RCC 7860 (cell line): ENCODE measurements around the gene RPS3A.
A peak's percentile ranks its signal among the peaks of the same experiment; 100 is the strongest.
"Not testable (repeated sequence)": the region's sequence is repeated elsewhere in the genome, so short reads cannot be mapped to it uniquely, and the experiment has no call there.

Experiments used
- DNase-seq: peaks from one replicate; pipeline ENCODE4 v3.0.0-alpha.2; 2015; ENCODE audit warnings: low spot score
- FAIRE-seq: peaks from 2 replicates; lab custom pipeline; 2012; peaks lifted over from hg19 to GRCh38; lab: Jason Lieb, UNC

RPS3A gene

DNA sequence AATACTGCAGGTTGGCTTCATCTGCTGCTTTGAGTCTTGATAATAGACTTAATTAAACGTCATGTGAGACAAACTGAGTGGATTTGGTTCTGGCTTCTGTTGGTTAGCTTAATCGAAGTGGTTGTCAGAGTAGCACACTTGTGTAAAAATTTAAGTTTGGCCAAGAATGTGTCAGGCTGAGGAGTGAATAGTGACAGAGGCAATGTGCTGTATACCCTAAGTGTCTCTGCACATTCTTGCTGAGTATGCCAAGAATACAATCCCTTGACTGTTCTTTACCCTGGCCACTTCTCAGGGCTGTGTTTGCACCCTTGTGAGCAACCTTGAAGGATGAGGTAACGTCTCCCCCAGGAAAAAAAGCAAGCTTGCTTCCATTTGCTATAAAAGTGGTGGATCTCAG, 14.9 kb downstream of the RPS3A start:
- DNase-seq = no peak
- no peak for FAIRE-seq

DNA sequence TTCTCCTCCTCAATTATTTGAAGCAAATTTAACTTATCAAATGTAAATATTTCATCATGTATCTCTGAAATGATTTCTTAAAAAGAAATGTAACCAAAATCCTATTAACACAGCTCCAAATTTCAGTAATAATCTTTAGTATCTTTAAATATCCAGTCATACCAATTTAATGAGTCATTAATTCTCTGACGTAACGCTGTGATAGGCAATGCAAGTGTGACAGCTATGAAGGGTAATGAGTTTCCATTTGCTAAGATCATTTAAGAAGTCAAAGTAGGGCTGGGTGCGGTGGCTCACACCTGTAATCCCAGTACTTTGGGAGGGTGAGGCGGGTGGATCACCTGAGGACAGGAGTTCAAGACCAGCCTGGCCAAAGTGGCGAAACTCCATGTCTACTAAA, 15.6 kb downstream of the RPS3A start:
- DNase-seq = no peak
- no peak for FAIRE-seq

DNA sequence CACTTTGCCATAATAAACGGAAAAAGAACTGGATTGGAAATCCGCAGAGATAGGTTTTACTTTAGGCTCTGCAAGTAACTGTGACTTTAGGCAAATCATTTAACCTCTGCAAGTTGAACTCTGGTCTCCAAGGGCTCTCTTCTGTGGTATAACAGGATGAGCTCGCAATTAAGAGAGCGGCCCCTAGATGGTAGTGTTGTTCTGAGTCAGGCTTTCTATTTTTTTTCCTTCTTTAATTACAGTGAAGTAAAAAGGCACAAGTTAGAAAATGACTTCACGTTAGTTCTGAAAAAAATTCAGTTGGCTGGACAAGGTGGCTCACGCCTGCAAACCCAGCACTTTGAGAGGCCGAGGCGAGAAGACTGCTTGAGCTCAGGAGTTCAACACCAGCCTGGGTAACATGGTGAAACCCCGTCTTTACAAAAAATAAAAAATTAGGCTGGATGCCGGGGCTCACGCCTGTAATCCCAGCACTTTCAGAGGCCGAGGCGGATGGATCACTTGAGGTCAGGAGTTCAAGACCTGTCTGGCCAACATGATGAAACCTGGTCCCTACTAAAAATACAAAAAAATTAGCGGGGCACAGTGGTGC, 18.0 kb downstream of the RPS3A start:
- DNase-seq (peak; percentile 44), FAIRE-seq (no peak)

DNA sequence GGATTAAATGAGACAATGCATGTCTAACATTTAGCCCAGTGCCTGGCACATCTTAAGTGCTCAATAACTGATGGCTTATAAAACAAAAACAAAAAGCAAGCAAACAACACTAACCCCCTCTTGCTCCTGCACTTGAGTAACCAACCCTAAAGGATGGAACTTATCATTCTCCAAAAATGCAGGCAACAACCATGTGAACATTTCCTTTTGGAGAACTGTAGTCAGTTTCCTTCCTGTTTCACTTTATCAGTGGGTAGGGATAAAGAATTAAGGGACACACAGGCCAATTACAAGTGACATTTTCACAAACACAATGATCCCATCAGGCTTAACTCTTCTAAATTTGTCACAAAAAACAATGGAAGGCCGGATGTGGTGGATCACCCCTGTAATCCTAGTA, 30.4 kb downstream of the RPS3A start:
- DNase-seq (no peak), FAIRE-seq (no peak)

DNA sequence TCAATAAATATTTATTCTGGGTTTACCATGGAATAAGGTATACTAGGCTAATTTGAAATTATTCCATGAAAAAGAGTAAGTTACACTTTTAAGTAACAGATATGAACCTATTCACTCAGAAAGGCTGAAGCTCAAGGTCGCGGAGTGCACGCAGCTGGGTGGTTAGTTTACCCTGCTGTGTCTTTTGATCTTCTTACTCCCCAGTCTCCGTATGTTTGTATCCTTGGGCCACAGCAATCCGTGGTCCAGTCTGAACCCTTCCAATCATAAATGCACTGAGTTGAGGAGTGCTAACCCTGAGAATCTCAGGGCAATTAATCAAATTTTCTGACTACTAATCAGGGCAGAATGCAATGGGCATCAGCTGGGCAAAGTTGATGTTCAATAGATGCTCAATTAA, 33.9 kb downstream of the RPS3A start:
- FAIRE-seq = no peak
- DNase-seq = no peak

DNA sequence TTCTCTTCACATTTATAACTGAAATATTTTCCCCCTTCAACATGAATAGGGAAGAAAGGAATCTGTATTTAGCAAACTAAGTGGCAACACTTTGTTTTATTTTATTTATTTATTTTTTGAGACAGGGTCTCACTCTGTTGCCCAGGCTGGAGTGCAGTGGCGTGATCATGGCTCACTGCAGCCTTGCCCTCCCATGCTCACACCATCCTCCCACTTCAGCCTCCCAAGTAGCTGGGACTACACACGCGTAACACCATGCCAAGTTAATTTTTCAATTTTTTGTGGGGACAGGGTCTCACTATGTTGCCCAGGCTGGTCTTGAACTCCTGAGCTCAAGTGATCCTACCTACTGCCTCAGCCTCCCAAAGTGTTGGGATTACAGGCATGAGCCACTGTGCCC, 36.6 kb downstream of the RPS3A start:
- not testable (repeated sequence) for FAIRE-seq, DNase-seq

DNA sequence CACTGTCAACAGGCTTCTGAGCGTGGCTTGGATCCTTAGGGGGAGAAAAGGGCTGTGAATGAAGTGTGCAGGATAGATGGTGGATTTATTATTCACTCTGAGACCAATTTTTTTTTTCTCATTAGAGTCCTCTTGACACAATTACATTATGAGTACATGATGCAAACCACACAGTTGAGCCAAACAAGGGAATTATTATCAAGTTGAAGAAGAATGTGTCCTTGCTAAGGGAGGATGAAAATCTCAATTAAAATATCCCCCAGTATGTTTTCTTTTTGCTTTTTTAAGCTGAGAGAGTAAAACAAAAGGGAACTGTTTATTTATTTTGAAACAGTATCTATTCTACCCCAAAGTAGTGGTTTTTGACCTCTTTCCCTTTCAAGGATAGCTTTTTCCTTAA, 40.4 kb downstream of the RPS3A start:
- FAIRE-seq (no peak), DNase-seq (no peak)

DNA sequence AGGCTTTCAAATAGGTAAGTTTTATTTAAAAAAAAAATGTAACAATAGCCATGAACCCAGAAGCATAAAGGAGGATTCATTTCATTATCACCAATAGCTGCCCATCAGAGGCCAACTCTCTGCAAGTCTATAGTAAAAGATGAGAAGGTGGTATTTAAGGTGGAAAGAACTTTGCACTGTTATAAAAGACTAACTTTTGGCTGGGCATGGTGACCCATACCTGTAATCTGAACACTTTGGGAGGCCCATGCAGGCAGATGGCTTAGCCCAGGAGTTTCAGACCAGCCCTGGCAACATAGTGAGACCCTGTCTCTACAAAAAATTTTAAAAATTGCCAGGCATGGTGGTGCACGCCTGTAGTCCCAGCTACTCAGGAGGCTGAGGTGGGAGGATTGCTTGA, 43.3 kb downstream of the RPS3A start:
- FAIRE-seq (no peak), DNase-seq (no peak)

DNA sequence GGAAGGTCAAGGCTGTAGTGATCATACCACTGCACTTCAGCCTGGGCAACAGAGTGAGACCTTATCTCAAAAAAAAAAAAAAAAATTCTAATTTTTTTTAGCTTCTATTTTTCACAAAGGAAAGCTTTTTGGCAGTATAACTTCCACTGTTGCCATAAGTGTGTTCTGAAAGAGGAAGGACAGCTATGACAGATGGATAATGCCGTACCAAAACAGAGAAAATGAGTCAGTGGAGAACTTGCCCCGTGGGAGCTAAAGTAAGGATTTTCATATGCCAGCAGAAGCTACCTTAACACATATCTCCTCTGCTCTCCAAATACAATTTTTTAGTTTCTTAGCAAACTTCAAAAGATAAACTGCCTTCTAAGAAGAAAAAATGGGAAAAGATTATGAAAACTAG, 43.7 kb downstream of the RPS3A start:
- DNase-seq = no peak
- FAIRE-seq = no peak

DNA sequence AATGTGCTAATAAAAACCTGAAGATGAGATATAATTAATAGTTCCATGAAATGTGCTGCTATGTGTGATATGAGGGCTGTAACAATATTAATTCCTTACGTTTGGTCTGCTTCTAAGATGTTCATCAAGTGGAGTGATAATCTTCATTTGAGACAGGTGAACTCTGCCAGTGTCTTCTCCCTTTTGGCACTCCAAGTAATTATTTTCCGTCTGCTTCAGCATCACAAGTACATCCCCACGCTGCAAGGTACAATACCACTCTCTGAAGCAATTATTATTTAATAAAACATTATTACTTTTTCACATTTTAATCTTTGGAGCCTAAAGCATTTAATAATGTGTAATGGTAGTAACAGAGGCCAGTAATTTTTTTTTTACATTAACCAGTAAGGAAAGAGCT, 44.4 kb downstream of the RPS3A start:
- FAIRE-seq (no peak), DNase-seq (no peak)

DNA sequence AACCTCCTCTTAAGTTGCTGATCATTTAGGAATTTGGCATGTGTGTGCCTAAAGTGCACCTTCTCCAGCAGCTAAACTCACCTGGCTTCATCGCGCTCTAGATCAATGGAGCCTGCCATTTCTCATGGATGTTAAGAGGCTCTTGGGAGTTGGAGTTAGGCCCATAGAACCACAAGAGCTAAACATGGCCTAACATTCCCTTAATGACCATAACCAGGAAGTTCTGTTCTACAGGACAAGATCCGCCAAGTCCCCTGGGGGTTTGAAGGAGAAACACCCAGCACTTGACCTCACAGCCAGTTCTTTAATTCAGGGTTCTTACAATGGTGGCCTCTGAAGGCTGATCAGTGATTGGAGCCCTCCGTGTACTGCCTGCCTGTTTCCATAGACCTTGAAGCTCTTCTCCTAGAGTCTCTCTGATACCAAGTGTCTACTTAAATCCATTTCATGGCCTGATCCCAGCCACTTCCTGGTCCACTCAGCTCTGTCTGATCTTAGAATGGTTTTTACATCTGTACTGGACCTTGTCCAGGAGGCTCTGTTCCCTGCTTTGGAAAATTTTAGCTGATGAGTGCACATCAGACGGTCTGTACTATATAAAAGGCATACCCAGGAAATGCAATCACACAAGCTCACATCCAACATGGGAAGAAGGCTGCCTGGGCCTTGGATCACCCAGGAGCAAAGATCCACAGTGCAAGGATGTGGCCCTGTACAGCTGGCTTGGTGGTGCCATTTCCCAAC, 45.1 kb downstream of the RPS3A start:
- DNase-seq (no peak), FAIRE-seq (no peak)

DNA sequence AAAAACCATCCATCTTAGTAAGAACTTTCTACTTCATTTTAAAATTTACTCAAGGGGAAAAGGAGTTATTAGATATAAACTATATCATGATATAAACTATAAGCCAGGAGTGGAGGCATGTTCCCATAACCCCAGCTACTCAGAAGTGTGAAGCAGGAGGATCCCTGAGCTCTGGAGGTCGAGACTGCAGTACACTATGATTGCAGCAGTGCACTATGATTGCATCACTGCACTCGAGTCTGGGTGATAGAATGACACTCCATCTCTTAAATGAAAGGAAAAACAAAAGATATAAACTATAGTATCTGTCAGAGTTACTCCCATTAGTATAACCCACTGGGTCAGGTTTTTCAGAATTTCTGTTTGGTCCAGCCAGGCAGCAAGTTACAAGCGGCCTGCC, 47.6 kb downstream of the RPS3A start:
- DNase-seq = no peak
- no peak for FAIRE-seq

DNA sequence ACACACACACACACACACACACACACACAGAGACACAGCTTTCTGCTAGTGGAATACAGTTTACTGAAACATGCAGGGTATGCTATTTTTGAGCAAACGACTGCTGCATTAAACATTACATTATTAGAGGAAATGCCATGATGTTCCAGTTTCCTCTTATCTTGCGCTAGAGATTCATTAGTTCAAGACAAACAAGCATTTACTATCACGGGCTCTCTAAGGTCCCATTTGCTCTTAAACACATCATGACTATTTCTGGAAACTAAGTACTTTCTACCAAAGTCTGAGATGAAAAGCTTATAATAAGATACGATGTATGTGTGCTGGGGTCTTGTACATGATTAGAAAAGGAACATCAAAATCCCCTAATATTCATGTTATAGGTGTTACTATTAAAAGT, 48.8 kb downstream of the RPS3A start:
- DNase-seq (no peak), FAIRE-seq (no peak)

DNA sequence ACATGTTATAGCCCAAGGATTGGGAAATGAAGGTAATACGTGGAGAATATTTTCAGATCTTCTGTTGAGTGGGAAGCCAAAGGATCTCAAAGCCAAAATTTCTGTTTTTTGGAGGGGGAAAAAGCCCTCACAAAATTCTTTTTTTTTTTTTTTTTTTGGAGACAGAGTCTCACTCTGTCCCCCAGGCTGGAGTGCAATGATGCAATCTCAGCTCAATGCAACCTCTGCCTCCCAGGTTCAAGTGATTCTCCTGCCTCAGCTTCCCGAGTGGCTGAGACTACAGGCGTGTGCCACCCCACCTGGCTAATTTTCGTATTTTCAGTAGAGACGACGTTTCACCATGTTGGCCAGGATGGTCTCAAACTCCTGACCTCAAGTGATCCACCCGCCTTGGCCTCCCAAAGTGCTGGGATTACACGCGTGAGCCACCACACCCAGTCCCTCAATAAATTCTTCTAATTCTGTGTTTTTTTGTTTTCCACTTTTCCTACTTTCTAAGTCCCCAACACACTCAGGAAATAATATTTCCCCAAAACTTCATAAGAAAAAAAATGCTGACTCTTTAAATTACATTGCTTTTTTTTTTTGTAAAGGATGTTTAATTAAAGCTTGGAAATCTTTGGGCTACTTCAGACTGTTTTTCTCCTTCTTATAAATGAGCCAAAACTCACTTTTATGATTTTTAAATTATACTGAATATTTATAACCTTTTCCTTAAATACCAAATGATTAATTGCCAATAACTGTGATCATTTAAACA, 51.6 kb downstream of the RPS3A start:
- no peak for DNase-seq
- FAIRE-seq = no peak

DNA sequence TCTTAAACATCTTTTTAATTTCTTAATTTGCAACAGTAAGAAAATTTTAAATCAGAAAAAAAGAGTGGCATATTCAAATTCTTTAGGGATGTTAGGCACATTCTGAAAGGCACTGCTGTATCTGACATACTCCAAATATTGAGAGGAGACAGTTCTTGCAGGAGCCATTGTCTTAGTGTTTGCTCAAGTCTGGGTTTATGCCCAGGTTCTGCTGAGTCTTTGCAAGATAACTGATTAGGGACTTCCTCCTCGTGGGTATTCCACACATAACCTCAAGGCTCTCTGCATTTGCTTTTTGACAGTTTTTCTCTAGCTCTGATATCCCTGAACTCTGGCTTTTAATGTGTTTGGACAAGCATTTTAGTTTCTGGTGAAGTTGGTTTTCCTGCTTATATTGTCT, 52.6 kb downstream of the RPS3A start:
- FAIRE-seq (no peak), DNase-seq (no peak)

DNA sequence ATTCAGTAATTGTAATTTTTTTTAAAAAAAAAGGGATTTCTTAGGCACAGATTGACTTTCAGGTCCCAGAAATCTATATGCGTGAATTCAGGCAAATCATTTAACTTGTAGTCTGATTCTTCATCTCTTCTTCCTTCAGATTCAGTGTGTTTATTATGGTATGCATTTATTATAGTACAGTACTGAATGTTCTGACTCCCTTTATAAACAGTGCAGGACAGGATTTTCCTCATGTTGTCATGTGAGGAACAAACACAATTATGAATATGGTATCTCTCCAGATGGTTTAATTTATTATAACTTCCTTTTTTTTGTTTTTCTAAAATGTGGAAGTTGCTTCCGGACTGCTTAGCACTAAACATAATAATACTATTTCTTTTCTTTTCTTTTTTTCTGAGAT, 54.2 kb downstream of the RPS3A start:
- no peak for DNase-seq
- no peak for FAIRE-seq
